Vagina (tissue), 2 donors: ENCODE results near the gene WWOX. TPM values are rescaled to one million over a fixed set of nuclear protein-coding genes. Genes with fewer than 3 reads are reported as not detected.

ENCODE experiments used
- DNase-seq, 2 donors: peaks; one replicate each; pipeline ENCODE4 v3.0.0-alpha.2; 2017; ENCODE audit errors: extremely low spot score in 2 of 2
- H3K27ac ChIP-seq: fragments of 200-600 bp; sonication (generic); one replicate; pipeline ENCODE4 v1.5.1; 2019
- H3K27me3 ChIP-seq: fragments of 200-600 bp; sonication (generic); one replicate; pipeline ENCODE4 v1.5.1; 2019
- H3K36me3 ChIP-seq, 2 donors: fragments of 200-600 bp; sonication (generic); one replicate each; pipeline ENCODE4 v1.5.1; 2017 to 2019
- H3K4me1 ChIP-seq: fragments of 200-600 bp; sonication (generic); one replicate; pipeline ENCODE4 v1.5.1; 2019
- H3K4me3 ChIP-seq, 2 donors: fragments of 200-600 bp; sonication (generic); 1 replicate in 1 of 2; 2 replicates in 1 of 2; pipeline ENCODE4 v1.5.1; 2016 to 2019
- H3K9me3 ChIP-seq: fragments of 200-600 bp; sonication (generic); one replicate; pipeline ENCODE4 v1.5.1; 2019
- CTCF ChIP-seq, 3 experiments: fragments of 450-650 bp in 2 of 3; fragments of 200-600 bp in 1 of 3; sonication (generic) in 1 of 3; IDR thresholded peaks; one replicate each; pipeline ENCODE4 v1.5.1; 2017 to 2019; ENCODE audit warnings: antibody characterized with exemption in 3 of 3, mild to moderate bottlenecking in 2 of 3, moderate library complexity in 2 of 3
- POLR2A ChIP-seq, 2 donors: fragments of 450-650 bp; IDR thresholded peaks; one replicate each; pipeline ENCODE4 v1.6.1; 2017; ENCODE audit warnings: antibody characterized with exemption in 2 of 2, mild to moderate bottlenecking in 2 of 2, moderate library complexity in 2 of 2
- POLR2AphosphoS5 ChIP-seq, 2 donors: sonication (generic); formaldehyde crosslinking; IDR thresholded peaks; one replicate each; pipeline ENCODE4 v1.9.0; 2017; ENCODE audit warnings: antibody characterized with exemption in 2 of 2, mild to moderate bottlenecking in 2 of 2, low read depth in 1 of 2; ENCODE audit not compliant: insufficient read depth in 1 of 2
- intact Hi-C: fragments of 100-400 bp; cut with DNase I; formaldehyde crosslinking; loops from one replicate; pipeline ENCODE4 v1.15.1; 2023
- total RNA-seq: library from RNA; depleted of rRNA; stranded (reverse); fragments of >200 nt; gene quantifications from one replicate; pipeline ENCODE4 v1.2.3, GENCODE V29; 2016

WWOX gene
- total RNA-seq, 1 donor from 2014 or later, result 33.1 TPM

- no peaks in the 10 kb centered on the region for H3K4me1 ChIP-seq
- no peak for TF ChIP-seq POLR2A (IDR thresholded peaks at IDR 0.05)
- TF ChIP-seq CTCF (IDR thresholded peaks at IDR 0.05), result no peak
- TF ChIP-seq POLR2AphosphoS5 (IDR thresholded peaks at IDR 0.05; ENCODE audit: insufficient read depth in 1 of 2, low read depth in 1 of 2), result no peak
- no peak overlapping the region for H3K4me3 ChIP-seq
- no peaks in the 10 kb centered on the region for H3K9me3 ChIP-seq
- intact Hi-C loops, result no loop called here
- no peak overlapping the region for H3K27ac ChIP-seq
- DNase-seq, result no peak
- no peaks in the 10 kb centered on the region for H3K36me3 ChIP-seq
- H3K27me3 ChIP-seq, result no peaks in the 10 kb centered on the region
Measured at GRCh38 chr16:78566397-78567073, 467.1 kb downstream of the WWOX start.

GRCh38 chr16:78570399-78571141 lies 471.1 kb downstream of the WWOX start:
- Histone ChIP-seq H3K27ac (no peak overlapping the region), H3K4me3 (no peak overlapping the region), H3K9me3 (no peaks in the 10 kb centered on the region), H3K27me3 (no peaks in the 10 kb centered on the region), H3K4me1 (no peaks in the 10 kb centered on the region), H3K36me3 (no peaks in the 10 kb centered on the region)
- DNase-seq, result no peak
- TF ChIP-seq POLR2A (IDR thresholded peaks at IDR 0.05), result no peak
- TF ChIP-seq CTCF (IDR thresholded peaks at IDR 0.05), result no peak
- TF ChIP-seq POLR2AphosphoS5 (IDR thresholded peaks at IDR 0.05; ENCODE audit: insufficient read depth in 1 of 2, low read depth in 1 of 2), result no peak
- intact Hi-C loops, result no loop called here

GRCh38 chr16:78571434-78571833 lies 472.0 kb downstream of the WWOX start:
- Histone ChIP-seq H3K4me3 (no peak overlapping the region), H3K27ac (no peak overlapping the region), H3K9me3 (no peaks in the 10 kb centered on the region), H3K4me1 (no peaks in the 10 kb centered on the region), H3K27me3 (no peaks in the 10 kb centered on the region), H3K36me3 (no peaks in the 10 kb centered on the region)
- no peak for DNase-seq
- TF ChIP-seq CTCF (IDR thresholded peaks at IDR 0.05) (no peak), POLR2A (IDR thresholded peaks at IDR 0.05) (no peak)
- intact Hi-C loops, result no loop called here

- H3K4me1 ChIP-seq, result no peaks in the 10 kb centered on the region
- intact Hi-C loops, result no loop called here
- DNase-seq, result no peak
- H3K27ac ChIP-seq, result no peak overlapping the region
- H3K36me3 ChIP-seq, result no peaks in the 10 kb centered on the region
- H3K9me3 ChIP-seq, result no peaks in the 10 kb centered on the region
- TF ChIP-seq POLR2A (IDR thresholded peaks at IDR 0.05) (no peak), CTCF (IDR thresholded peaks at IDR 0.05) (no peak), POLR2AphosphoS5 (IDR thresholded peaks at IDR 0.05; ENCODE audit: insufficient read depth in 1 of 2, low read depth in 1 of 2) (no peak)
- no peak overlapping the region for H3K4me3 ChIP-seq
- H3K27me3 ChIP-seq, result no peaks in the 10 kb centered on the region
Measured at GRCh38 chr16:78571898-78572358, 472.5 kb downstream of the WWOX start.

- Histone ChIP-seq H3K9me3 (no peaks in the 10 kb centered on the region), H3K4me1 (no peaks in the 10 kb centered on the region), H3K36me3 (no peaks in the 10 kb centered on the region), H3K4me3 (no peak overlapping the region), H3K27me3 (no peaks in the 10 kb centered on the region), H3K27ac (no peak overlapping the region)
- intact Hi-C loops, result no loop called here
- no peak for TF ChIP-seq POLR2AphosphoS5 (IDR thresholded peaks at IDR 0.05; ENCODE audit: insufficient read depth in 1 of 2, low read depth in 1 of 2)
- DNase-seq, result no peak
Measured at GRCh38 chr16:78574571-78574970, 475.1 kb downstream of the WWOX start.
